CD4-positive, alpha-beta T cell treated with Interleukin-12 subunit alpha and Interleukin-12 subunit beta, for 1 hour (primary cell): ENCODE measurements around the gene PRDM8.

Source experiments
- DNase-seq: peaks from one replicate; pipeline ENCODE4 v3.0.0-alpha.2; 2020

The PRDM8 gene

DNA sequence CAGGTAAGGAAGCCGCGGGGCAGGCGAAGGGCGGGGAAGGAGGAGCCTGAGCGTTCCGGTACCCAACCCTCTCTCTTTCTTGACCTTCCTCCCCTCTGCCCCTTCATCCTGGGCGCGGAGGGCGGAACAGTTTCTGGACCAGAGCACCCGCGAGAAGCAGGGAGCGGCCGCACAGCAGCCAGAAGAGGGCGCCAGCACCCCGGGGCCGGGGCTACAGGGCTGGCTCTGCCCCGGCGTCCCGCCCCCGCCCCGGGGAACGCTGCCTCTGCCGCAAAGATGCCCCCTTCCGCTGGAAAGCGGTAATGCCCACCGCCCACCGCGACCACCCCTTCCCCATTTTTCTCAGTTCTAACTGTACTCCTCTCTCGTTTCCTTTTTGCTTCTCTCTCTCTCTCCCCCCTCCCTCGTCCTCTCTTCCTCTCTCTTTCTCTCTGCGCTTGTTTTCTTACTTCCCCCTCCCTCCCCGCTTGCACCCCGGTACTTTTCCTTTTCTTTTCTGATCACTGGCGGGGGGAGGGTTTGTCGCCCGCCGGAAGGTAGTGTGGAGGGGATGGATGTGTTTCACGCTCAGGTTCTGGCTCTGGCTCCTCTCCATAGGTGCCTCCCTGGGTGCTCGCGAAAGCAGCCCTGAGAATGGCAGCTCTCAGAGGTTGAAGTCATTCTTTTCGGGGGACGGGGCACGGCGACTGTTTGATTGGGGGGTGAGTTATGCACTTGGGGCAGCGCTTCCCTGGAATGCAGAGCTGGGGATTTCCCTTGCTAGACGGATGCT, 13.1 kb upstream of the PRDM8 start:
- DNase-seq, result peak; percentile 94

DNA sequence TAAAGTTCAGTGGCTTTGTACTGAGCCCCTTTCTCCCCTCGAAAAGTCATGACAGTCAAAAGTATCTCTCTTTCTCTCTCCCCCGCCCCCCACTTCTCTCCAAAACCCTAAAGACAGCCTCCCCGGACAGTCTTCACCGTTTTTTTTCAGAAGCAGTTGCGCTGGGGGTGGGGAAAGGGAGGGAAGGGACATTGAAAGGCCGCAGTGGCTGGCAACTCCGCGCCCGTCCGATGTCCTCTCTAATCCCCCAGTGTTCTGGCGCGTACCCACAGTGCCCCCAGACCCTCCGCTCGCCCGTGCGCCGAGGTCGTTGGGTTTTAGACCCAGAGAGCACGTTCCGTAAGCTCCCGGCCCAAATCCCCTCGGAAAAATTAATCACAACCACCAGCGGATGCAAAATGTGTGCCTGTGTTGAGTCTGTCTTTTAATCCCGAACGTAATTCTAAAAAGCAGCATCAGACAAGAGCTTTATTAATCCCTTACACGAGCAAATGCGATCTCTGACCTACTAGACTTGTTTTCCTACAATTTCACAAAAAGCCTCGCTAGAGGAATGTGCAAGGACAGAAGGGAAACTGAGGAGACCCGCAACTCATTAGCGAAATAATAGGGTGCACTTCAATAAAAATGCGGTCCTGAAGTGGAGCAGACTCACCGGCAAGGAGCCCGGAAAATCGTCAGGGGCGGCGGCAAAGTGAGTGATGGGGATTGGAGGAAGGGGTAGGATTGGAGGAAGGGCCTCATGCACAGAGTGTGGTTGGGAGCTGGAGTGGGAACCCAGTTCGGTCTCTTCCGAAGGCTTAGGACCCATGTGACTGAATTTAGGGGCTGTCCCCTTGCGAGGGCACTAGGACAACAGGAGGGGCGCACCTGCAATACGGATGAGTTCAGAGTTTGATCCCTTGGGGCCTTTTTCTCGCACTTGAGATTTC, 12.2 kb upstream of the PRDM8 start:
- peak; percentile 23 for DNase-seq

DNA sequence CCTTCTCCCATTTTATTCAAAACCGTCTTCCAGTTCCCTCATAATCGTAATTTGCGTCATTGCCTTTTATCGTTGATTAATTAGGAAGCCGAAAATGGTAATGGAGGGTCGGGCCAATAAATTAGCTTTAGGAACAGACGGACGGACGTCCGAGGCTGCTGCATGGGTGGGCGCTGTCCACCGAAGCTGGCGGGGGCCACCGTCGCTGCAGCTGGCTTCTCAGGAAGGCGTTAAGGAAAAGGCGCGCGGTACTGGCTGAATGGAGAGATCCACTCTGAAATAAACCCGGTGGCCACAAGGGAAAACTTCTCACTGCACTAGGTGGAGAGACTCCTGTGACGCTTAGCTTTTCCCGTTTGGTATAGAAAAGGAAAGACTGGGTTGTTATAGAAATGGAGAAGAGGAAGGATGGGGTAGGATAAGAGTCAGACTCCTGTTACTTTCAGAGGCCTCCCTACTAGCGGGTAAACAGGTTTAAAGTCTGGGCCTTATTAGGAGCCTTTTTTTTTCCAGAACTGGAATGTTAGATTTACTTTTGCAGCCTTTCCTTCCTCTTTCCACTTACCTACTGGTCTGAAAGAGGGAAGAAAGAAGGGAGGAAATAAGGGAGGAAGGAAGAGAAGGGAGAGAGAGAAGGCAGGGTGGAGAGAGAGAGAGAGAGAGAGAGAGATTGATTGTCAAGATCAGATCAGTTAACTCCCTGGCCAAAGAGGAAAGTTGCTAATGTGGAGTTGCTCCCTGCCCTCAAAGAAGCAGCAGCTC, 11.3 kb upstream of the PRDM8 start:
- DNase-seq, result no peak

DNA sequence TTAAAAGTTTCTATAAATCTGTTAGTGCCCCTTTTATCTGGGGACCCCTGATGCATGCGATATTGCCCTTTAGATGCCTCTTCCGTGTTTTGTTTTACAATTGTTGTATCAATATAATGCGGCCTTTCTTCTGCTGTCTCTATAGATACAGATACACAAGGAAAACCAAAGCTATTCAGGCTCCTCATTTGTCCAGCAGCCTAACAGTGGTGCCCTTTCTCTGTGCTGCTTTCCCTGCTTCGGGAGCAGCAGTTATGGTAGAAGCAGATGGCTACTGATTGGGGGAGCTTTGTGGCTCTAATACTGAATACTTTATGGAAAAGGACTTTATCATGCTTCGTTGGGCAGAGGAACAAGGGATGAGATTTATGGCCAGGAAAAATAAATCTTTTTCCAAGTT, 10.6 kb upstream of the PRDM8 start:
- no peak for DNase-seq

DNA sequence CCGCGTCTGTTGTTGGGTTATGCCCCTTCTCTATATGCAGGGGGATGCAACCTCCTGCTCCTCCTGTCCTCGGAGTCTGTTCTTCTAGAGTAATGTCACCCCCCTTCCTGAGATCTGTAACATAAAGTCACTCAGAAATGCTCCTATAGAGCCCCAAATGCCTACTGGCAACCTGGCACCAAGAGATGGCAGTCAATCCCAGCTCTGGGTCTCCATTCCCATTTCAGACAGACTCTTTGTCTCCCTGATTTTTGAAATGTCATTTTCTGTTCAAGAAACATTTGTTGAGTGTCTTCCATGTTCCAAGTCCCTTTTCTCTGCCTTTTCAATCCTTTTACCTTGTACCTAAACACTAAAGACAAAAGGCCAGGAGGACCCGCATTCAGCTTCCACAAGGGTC, 9.6 kb upstream of the PRDM8 start:
- no peak for DNase-seq

DNA sequence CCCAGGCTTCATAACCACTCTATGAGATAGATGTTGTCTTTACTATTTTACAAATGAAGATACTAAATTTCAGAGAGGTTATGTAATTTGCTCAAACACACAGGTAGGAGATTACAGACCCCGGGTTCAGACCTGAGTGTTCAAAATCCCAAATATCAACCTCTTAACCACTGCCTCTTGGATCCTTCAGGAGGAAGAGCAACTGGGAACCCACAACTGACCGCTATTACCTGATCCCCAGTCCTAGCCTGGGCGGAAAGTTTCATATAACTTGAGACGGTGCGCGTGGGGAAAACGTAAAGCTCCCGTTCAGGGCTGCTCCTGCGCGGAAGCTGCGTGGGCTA, 8.9 kb upstream of the PRDM8 start:
- DNase-seq, result no peak

DNA sequence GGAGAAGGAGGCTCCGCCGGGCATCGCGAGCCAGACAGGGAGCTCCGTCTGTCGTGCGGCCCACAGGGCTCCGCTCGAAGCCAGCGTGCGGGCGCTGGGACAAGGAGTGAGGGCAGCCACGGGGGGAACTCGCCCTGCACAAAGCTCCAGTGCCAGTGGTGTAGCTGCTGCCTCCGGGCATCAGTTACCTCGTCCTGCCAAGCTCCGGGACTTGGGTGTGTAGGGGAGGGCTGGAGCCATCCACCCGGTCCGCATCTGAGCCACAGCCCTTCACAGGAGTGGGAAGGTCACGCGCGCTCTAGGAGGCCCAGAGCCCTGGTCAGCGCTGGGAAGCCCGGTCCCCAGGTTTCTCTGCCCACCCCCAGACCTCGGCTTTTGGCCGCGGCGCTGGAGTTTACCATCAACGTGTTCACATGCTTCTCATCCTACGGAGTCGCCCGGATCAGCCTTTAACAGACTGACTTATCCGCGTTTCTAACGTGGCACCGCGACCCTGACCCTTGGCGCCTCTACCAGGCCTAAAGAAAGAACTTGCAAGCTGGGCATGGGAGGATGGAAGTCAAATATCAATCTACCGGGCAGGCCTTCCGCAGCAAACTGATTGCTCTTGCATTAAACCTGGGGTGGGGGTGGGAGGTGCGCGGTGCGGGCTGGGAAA, 8.4 kb upstream of the PRDM8 start:
- no peak for DNase-seq

DNA sequence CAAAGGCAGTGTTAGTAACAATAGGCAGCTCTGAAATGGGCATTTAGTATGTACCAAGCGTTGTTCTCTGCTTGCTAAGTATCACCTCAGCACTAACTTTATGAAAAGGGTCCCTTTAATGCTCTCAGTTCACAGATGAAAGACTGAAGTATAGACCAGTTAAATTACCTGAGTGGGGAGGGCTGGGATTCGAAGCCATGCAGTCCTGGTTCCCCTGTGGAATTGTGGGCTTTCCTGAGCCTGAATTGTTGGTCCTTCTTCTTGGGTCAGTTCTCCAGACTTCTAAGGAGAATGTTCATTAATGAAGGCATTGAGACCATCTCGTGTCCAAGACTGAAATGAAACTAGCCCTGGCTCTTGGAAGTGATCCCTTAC, 7.7 kb upstream of the PRDM8 start:
- DNase-seq, result no peak

DNA sequence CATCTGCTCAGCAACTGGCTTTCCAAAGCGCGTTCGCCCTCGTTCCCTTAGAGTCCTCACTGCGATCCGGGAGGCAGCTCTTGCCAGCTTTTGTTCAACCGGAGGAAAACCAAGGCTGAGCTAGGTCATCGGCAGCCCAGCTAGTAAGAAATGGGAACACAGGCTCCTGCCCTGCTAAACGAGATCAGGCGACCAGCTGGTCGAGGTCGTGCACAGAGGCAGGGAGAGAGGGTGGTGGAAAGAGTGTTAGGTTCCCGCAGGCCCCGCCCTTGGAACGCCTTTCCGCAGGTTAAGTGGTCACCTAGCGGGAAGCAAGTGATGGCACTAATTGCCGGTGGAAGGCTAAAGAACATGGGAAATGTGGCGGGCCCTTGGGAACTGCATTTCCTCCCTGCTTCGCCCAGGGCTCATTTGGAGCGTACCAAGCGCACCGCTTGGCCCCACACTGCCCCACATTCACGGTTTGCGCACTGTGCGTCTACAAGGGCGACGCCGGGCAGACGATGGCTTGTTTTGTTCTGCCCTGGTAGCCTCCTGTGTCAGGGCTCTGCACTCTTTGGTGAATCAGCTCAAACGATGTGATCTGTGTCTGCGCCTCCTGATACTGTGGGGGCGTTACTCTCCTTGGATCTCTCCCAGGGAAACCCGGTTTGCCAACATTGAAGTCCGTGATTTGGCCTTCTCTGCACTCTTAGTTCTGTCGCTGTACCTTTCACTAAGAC, 7.2 kb upstream of the PRDM8 start:
- no peak for DNase-seq

DNA sequence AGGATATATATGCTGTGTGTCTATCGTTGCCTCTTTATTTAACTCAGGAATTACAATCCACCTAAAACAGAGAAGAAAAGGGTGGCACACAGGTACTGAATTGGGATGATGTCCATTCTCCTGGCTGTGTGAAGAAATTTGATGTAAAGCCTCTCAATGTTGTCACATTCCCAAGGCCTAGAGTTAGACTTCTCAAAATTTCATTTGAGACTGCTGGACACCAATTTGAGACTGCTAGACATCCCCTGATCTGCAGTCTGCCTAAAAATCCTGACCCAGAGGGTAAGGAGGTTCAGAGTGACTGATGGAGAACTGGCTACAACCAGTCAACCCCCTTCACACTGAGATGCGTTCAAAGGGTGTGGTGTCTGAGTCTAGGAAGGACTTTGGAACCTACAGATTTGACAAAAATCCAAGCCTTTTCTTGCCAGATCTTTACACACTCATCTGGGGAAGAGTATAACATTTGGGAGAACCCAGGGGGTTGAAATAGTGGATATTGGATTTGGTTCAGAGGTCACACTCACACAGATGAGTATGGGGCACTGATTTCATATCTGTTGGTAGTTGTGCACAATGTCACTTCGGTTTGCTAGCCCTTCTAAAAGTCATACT, 4.9 kb upstream of the PRDM8 start:
- no peak for DNase-seq

DNA sequence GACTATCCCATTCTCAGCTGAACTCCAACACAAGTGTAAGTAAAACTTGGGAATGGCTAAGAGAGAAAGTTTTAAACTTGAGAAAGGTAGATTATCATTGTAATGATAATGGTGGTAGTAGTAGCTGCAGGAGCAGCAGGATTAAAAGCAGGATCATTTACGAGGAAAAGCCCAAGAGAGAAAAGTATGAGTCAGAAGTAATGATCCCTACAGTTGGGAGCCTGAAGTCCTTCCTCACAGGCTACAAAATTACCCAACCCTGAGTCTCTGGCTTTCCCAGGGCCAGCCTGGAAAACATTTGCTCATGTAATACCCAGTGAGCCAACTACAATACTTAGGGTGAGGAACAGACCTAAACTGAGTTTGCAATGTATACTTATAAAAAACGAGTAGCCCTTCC, 4.4 kb upstream of the PRDM8 start:
- DNase-seq, result no peak

DNA sequence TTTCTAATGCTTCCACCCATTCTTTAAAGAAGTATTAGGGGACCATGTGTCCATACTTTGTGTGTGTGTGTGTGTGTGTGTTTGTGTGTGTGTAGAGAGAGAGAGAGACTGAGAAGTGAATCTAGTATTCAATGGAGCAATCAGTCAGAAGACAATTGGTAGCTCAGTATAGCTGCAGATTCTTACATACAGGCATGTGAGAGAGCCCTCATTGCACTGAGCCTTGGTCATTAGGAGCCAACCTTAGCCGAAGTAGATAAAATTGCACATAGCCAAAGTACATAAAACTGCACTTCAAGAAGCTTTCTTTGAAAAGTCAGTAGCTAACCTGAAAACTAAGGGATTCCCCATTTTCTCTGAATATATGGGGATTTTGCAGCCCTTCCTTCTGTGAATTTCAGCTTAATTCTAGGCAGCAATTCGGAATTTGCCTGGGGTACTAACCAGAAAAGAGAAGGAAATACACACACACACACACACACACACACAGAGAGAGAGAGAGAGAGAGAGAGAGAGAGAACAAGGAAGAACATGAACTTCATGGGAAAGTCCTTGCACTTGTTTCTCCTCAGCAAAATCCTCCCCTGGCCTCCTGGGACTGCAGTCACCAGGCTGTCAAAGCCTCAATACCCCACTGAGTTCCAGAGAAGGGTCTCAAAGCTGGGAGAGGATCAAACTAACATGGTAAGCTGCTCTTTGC, 1.7 kb upstream of the PRDM8 start:
- no peak for DNase-seq

DNA sequence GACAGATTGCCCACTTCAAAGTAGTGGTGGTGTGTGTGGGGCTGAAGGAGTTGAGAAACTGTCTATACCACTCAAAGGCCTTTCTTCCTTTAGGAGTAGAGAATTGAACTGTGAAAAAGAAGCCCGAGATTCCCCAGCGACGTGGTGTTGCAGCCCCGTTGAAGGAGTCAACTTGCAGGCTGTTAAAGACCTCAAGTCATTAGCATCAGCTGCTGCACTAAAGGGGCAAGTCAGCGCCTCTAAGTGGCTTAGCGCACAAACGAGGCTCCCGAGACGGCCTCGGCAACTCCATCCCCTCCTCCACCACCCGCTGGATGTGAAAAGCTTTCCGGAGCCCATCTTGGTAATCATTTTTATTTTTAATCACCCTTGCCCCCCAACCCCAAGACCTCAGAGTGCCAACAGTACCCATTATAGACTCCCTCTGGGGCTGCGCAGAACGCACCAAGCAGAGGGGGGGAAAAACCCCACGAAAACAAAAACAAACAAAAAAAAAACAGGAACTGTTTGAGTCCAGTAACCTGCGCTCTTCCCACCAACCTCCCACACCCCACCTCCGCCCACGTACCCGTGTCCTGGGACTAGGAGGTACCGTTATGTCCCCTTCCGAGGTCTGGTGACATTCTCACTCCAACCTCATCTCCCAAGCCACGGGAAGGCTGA, 913 bp upstream of the PRDM8 start:
- no peak for DNase-seq

DNA sequence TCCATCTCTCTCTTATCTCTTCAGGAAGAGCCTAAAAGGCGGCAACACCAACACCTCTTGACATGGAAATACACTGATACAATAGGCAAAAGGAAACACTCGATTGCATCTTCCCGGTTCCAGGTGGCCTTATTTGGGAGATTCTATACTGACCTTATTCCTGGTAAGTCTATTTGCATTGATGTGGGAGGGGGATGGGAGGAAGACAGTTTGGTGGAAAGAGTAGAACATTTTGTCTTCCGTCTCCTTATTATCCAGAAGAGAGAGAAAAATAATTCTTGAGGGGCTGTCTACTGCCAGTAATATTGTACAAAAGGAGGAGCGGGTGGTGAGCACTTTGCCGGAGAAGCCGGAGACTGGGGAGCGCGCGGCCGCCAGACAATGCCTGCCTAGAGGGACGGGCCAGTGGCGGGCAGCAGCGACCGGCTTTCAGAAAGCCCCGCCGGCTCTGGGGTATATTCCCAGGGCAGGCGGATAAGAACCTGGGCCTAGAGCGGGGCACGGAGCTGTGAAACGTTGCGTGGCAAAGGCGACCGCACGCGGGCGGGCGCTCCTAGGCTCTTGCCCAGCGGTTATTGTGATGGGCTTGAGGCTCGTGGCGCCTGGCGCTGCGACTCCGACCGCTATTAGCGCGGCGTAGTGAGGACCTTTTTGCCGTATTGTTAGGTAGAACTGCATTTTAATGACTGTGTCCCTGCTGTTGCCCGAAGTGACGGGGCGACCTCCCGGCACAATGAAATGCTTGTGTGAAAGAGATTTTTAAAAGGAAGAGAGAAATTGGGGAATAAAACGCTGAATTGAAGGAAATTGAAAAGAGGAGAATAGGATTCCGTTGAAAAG, 518 bp downstream of the PRDM8 start:
- no peak for DNase-seq

DNA sequence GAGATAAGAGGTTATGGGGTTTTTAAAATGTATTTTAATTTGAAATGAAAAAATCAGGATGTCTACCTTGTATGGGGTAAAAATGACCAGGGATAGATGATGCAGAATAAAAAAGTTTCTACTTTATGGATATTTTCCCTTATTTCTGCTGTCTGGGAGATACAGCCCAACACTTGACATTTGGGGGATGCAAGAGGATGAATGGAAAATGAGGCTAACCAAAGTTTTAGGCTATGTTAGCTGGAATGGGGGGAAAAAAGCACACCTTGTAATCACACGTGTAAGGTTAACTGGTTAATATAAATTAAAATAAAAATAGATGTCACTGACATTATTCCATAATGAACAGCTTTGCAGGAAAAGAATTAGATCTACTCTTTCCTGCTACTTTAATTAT, 1.1 kb downstream of the PRDM8 start:
- DNase-seq, result no peak

DNA sequence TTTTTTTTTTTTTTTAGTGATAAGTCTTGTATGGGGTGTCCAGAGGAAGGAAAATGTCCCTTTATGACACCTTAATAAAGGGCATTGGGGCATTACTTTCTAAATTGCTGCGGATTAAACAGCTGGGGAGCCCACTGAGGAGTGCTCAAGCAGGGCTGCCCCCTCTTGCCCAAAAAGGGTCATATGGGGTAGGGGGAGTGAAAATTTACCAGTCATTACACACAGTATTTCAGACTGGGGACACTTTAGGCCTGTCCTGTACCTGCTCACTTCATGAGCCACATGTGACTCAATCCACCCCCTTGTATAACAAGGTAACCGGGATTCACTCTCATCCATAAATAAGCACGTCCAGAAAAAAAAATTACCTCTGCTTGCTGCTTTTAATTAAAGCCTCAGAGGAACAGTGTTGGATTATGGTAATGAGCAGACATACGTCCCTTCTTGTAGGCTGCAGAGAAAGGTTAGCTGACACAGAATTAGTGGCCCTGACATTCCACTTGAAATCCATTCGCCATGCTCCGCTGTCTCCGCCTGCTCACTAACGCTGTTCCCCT, 1.8 kb downstream of the PRDM8 start:
- DNase-seq, result no peak

DNA sequence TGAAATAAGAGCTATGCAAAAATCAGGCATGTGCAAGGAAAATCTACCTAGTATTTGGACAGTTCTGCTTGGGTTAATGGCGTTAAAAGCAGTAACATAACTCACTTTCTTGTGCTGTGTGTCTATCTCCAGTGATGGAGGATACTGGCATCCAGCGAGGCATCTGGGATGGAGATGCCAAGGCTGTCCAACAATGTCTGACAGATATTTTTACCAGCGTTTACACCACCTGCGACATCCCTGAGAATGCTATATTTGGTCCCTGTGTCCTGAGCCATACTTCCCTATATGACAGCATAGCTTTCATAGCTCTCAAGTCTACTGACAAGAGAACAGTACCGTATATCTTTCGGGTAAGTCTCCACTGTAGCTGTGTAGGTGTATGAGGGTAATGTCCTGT, 2.6 kb downstream of the PRDM8 start:
- DNase-seq, result no peak

DNA sequence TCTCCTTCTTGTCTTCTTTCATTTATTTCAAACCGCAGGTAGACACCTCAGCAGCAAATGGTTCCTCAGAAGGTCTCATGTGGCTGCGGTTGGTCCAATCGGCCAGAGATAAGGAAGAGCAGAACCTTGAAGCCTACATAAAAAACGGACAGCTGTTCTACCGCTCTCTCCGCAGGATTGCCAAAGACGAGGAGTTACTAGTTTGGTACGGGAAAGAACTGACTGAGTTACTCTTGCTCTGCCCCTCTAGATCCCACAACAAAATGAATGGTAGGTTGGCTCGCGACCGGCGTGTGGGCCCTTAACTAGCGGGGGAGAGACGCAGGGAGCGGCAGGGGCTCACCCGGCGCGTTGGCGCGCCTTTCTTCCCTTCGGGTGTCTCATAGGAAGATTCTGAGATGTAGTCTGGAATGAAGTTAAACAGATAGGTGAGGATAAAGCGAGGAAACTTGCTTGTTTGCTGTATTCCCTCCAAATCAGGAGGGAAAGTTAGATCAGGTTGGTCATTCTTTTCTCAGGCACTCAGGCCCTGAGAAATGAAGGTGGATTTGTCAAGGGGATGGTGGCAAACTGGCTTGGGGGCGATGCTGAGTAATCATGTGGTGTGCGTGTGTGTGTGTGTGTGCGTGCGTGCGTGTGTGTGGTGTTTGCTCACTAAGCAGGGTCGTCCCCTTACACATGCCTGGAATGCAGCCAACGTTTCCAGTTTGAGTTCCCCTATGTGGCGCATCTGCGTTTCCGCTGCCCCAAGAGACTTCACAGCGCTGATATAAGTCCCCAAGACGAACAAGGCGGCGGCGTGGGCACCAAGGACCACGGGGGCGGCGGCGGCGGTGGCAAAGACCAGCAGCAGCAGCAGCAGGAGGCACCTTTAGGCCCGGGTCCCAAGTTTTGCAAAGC, 4.2 kb downstream of the PRDM8 start:
- peak; percentile 72 for DNase-seq
